ENCODE measurements around the gene KAT7. TPM values are rescaled to one million over a fixed set of nuclear protein-coding genes. Genes with fewer than 3 reads are reported as not detected.

The KAT7 gene
- total RNA-seq, 3 donors from 2014 or later, result 59.4 to 66.6 (median 63.8) TPM

GRCh38 chr17:49776551-49777300 lies 11.8 kb upstream of the KAT7 start:
- H3K36me3 Mint-ChIP-seq (ENCODE audit: insufficient read depth), result no peaks in the 10 kb centered on the region
- no peak overlapping the region for H3K4me3 Mint-ChIP-seq
- H3K4me1 Mint-ChIP-seq (ENCODE audit: low read depth), result peaks cover 8% of the 10 kb centered on the region
- no peak for ATAC-seq
- no peaks in the 10 kb centered on the region for H3K27me3 Mint-ChIP-seq (ENCODE audit: low read depth)
- no peaks in the 10 kb centered on the region for H3K9me3 Mint-ChIP-seq
- no peak for DNase-seq

- Mint-ChIP-seq H3K27me3 (ENCODE audit: low read depth) (no peaks in the 10 kb centered on the region), H3K9me3 (no peaks in the 10 kb centered on the region), H3K4me1 (ENCODE audit: low read depth) (peaks cover 8% of the 10 kb centered on the region), H3K36me3 (ENCODE audit: insufficient read depth) (no peaks in the 10 kb centered on the region), H3K4me3 (no peak overlapping the region)
- DNase-seq, result no peak
- no peak for ATAC-seq
These were observed 10.9 kb upstream of the KAT7 start for GRCh38 chr17:49777563-49777962.

DNA sequence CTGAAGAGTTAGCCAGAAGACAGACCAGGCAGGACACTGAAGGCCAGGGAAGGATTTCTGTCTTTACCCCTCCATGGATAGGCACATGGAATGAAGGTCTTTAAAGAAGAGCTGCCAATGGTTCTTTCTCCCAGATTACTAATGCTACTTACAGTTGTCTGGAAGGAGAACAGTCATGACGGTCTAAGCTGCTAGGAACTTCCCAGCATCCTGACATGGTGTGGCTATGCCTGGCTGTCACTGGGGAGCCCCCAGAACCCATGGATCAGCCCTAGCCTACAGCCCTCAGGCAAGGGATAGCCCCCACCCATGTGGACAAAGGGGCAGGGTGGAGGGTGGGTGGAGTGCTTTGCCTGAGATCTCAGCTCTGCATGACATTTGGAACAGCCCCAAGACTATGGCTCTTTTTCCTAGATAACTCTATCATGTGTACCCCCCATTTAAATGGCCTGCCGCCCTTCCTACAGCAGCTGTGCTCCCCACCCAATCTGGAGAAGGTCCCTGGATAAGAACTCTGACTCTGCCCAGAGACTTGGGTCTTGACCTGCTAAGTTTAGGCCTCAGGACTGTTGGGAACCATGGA lies 9.2 kb upstream of the KAT7 start:
- no peaks in the 10 kb centered on the region for H3K36me3 Mint-ChIP-seq (ENCODE audit: insufficient read depth)
- DNase-seq, result no peak
- ATAC-seq, result no peak
- no peaks in the 10 kb centered on the region for H3K9me3 Mint-ChIP-seq
- no peak overlapping the region for H3K4me3 Mint-ChIP-seq
- no peaks in the 10 kb centered on the region for H3K27me3 Mint-ChIP-seq (ENCODE audit: low read depth)
- H3K4me1 Mint-ChIP-seq (ENCODE audit: low read depth), result peaks cover 8% of the 10 kb centered on the region

GRCh38 chr17:49779739-49780231 lies 8.7 kb upstream of the KAT7 start:
- DNase-seq (no peak), ATAC-seq (peak; percentile 43 to 51)
- Mint-ChIP-seq H3K4me3 (no peak overlapping the region), H3K27me3 (ENCODE audit: low read depth) (no peaks in the 10 kb centered on the region), H3K4me1 (ENCODE audit: low read depth) (peaks cover 8% of the 10 kb centered on the region), H3K9me3 (no peaks in the 10 kb centered on the region), H3K36me3 (ENCODE audit: insufficient read depth) (no peaks in the 10 kb centered on the region)

DNA sequence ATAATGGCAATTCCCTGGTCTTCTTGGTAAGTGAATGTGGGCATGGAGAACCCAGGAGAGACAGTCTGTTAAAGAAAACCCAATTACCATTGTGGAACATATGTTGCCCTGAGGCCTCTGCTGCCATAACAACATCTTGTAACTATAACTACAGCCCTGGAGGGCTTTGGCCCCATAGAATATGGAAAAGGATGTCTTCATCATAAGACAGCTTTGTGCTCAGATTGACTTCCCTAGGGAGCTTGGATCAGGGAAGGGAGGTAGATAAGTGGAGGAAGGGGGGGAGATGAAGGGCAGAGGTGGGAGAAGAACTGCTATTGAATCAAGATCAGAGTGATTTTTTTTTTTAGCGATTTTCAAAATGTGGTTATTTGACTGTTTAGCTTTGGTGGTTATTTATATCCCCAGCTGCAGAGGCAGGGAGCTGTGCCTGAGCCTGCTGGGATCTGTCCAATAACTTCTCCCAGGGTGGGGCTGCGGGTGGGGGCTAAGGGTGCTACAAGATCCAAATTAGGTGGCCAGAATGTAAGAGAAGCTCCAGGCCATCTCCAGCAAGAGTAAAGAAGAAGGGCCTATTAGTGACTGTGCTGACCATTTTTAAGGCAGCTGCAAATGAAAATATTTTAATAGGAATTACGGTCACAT lies 5.3 kb upstream of the KAT7 start:
- Mint-ChIP-seq H3K4me1 (ENCODE audit: low read depth) (peaks cover 17% of the 10 kb centered on the region), H3K9me3 (no peaks in the 10 kb centered on the region), H3K36me3 (ENCODE audit: insufficient read depth) (no peaks in the 10 kb centered on the region), H3K4me3 (no peak overlapping the region), H3K27me3 (ENCODE audit: low read depth) (no peaks in the 10 kb centered on the region)
- ATAC-seq, result no peak
- no peak for DNase-seq

DNA sequence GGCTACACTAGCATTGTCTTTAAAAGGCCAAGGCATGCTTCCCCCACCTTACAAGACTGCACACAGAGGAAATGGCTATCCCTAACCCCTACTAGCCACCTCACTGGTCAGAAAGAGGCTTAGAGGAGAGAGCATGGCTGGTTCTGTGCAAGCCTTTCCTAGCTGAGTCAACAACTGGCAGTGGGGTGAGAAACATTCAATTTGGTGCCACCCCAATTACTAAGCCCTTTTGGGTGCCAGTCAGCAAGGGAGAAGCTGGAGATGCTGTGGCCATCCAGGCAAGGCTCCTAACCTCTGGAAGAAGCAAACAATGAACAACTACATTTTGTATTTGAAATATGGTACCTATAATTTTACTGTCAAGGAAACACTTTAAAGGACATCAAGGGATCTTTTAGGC lies 4.7 kb upstream of the KAT7 start:
- no peaks in the 10 kb centered on the region for H3K9me3 Mint-ChIP-seq
- H3K4me3 Mint-ChIP-seq, result no peak overlapping the region
- H3K4me1 Mint-ChIP-seq (ENCODE audit: low read depth), result peaks cover 17% of the 10 kb centered on the region
- no peaks in the 10 kb centered on the region for H3K27me3 Mint-ChIP-seq (ENCODE audit: low read depth)
- ATAC-seq, result no peak
- DNase-seq, result no peak
- H3K36me3 Mint-ChIP-seq (ENCODE audit: insufficient read depth), result no peaks in the 10 kb centered on the region

GRCh38 chr17:49784636-49785035 lies 3.8 kb upstream of the KAT7 start:
- Mint-ChIP-seq H3K4me3 (no peak overlapping the region), H3K36me3 (ENCODE audit: insufficient read depth) (peaks cover 2% of the 10 kb centered on the region)
- ATAC-seq, result no peak

GRCh38 chr17:49787884-49788477 lies 500 bp upstream of the KAT7 start:
- ATAC-seq (no peak), DNase-seq (no peak)
- Mint-ChIP-seq H3K9me3 (no peaks in the 10 kb centered on the region), H3K27me3 (ENCODE audit: low read depth) (no peaks in the 10 kb centered on the region), H3K36me3 (ENCODE audit: insufficient read depth) (peaks cover 14% of the 10 kb centered on the region), H3K4me1 (ENCODE audit: low read depth) (peaks cover 49% of the 10 kb centered on the region), H3K4me3 (peak overlapping the region; percentile 92)

More at GRCh38 chr17:49784636-49785035, 3.8 kb upstream of the KAT7 start:
- no peak for DNase-seq
- peaks cover 18% of the 10 kb centered on the region for H3K4me1 Mint-ChIP-seq (ENCODE audit: low read depth)
- H3K9me3 Mint-ChIP-seq, result no peaks in the 10 kb centered on the region
- no peaks in the 10 kb centered on the region for H3K27me3 Mint-ChIP-seq (ENCODE audit: low read depth)

DNA sequence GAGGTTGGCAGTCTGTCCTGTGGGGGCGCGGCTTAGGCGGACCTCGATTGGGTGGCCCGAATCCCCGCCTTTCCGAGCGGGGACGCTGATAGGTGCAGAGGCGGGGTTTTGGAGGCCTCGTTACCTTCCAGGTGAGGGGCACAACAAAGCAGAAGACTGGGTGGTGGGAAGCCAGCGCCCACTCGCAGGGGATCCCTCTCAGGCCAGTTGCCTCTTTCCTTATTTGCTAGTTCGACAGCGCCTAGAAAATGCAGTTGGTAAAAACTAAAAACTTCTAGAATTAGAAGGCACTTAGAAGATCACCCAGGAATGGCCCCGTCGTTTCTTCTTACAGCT lies 730 bp downstream of the KAT7 start:
- DNase-seq (no peak), ATAC-seq (no peak)
- Mint-ChIP-seq H3K27me3 (ENCODE audit: low read depth) (no peaks in the 10 kb centered on the region), H3K36me3 (ENCODE audit: insufficient read depth) (peaks cover 17% of the 10 kb centered on the region), H3K9me3 (no peaks in the 10 kb centered on the region), H3K4me3 (peak overlapping the region; percentile 92), H3K4me1 (ENCODE audit: low read depth) (peaks cover 58% of the 10 kb centered on the region)

DNA sequence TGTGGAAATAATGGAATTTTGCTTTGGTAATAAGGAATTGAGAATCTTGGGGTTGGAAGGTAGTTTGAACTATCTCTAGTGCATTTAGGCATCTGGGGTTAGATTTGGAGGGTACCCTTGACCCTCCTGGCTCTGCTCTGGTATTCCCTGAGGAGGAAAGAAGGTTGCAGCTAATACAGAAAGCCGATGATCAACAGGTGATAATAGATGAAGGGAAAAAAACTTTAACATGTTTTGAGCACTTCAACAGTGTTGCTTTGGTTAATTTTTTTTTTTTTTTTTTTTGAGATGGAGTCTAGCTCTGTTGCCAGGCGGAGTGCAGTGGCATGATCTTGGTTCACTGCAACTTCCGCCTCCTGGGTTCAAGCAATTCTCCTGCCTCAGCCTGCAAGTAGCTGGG lies 4.8 kb downstream of the KAT7 start:
- Mint-ChIP-seq H3K4me1 (ENCODE audit: low read depth) (peaks cover 68% of the 10 kb centered on the region), H3K4me3 (no peak overlapping the region), H3K36me3 (ENCODE audit: insufficient read depth) (peaks cover 34% of the 10 kb centered on the region), H3K9me3 (no peaks in the 10 kb centered on the region), H3K27me3 (ENCODE audit: low read depth) (no peaks in the 10 kb centered on the region)
- no peak for ATAC-seq
- DNase-seq, result no peak

DNA sequence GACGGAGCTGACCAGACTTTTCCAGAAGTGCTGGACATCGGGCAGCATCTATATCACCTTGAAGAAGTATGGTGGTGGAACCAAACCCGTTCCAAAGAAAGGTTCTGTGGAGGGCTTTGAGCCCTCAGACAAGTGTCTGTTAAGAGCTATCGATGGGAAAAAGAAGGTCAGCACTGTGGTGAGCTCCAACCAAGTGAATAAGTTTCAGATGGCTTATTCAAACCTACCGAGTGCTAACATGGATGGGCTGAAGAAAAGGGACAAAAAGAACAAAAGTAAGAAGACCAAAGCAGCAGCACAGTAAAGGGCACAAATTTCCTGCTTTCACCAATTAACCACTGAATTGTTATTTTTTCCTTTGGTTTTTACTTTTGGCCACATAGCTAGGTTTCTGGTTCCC lies 6.9 kb downstream of the KAT7 start:
- Mint-ChIP-seq H3K9me3 (no peaks in the 10 kb centered on the region), H3K4me1 (ENCODE audit: low read depth) (peaks cover 63% of the 10 kb centered on the region), H3K36me3 (ENCODE audit: insufficient read depth) (peaks cover 42% of the 10 kb centered on the region), H3K4me3 (no peak overlapping the region), H3K27me3 (ENCODE audit: low read depth) (no peaks in the 10 kb centered on the region)
- ATAC-seq (no peak), DNase-seq (no peak)

GRCh38 chr17:49798182-49798581 lies 9.7 kb downstream of the KAT7 start:
- peaks cover 42% of the 10 kb centered on the region for H3K4me1 Mint-ChIP-seq (ENCODE audit: low read depth)
- no peaks in the 10 kb centered on the region for H3K27me3 Mint-ChIP-seq (ENCODE audit: low read depth)
- H3K4me3 Mint-ChIP-seq, result no peak overlapping the region
- H3K36me3 Mint-ChIP-seq (ENCODE audit: insufficient read depth), result peaks cover 34% of the 10 kb centered on the region
- peak in 1 of 2 donors; percentile 28 for ATAC-seq
- H3K9me3 Mint-ChIP-seq, result no peaks in the 10 kb centered on the region
- DNase-seq, result no peak

DNA sequence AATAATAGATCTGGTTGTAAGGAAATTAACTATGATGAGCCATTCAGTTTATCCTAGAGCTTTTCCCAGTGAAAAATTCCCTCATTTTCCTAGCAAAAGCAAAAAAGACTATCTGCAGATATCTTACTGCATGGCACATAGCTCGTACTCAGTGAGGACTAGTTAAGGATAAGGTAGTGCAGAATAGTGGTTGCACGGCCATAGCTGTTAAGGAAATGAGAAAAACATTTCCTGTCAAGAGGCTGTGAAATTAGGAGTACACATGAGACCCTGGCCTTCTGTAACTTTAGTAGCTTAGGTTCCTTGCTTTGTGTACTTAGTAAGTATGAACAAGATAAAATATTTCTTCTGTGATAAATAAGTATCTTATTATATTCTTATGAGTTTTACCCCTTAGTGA lies 10.3 kb downstream of the KAT7 start:
- peaks cover 33% of the 10 kb centered on the region for H3K36me3 Mint-ChIP-seq (ENCODE audit: insufficient read depth)
- no peak overlapping the region for H3K4me3 Mint-ChIP-seq
- DNase-seq (no peak), ATAC-seq (no peak)
- peaks cover 37% of the 10 kb centered on the region for H3K4me1 Mint-ChIP-seq (ENCODE audit: low read depth)
- H3K9me3 Mint-ChIP-seq, result no peaks in the 10 kb centered on the region
- no peaks in the 10 kb centered on the region for H3K27me3 Mint-ChIP-seq (ENCODE audit: low read depth)

DNA sequence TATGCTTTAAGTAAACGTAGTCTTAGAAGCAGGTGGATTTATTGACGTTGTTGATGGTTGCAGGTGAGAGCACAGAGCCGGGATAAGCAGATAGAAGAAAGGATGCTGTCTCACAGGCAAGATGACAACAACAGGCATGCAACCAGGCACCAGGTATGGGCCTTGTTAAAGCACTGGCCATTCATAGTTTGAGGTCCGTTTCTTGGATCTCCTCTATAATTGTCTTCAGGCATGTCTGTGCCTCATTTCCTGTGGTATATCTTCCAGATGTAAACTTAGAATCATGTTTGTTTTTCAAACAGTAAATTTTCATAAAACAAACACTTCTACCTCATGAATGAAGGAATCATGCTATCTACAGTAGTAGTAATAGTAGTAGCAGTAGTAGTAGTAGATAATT lies 20.6 kb downstream of the KAT7 start:
- no peaks in the 10 kb centered on the region for H3K27me3 Mint-ChIP-seq (ENCODE audit: low read depth)
- H3K4me3 Mint-ChIP-seq, result no peak overlapping the region
- no peaks in the 10 kb centered on the region for H3K9me3 Mint-ChIP-seq
- H3K4me1 Mint-ChIP-seq (ENCODE audit: low read depth), result peaks cover 28% of the 10 kb centered on the region
- no peak for DNase-seq
- ATAC-seq, result no peak
- H3K36me3 Mint-ChIP-seq (ENCODE audit: insufficient read depth), result peaks cover 48% of the 10 kb centered on the region

Data from activated T-cell treated with anti-CD3 and anti-CD28 coated beads, Interleukin-2, amount 50 U/mL, for 4 hours (primary cell).